Retinal pigment epithelial cell (primary cell): ENCODE measurements around the gene NIT1.

Experiments used
- DNase-seq: peaks from one replicate; pipeline ENCODE4 v3.0.0-alpha.2; 2010; ENCODE audit warnings: low read depth
- H3K4me3 ChIP-seq: 2 replicates; pipeline ENCODE4 v1.5.1; 2011; ENCODE audit warnings: mild to moderate bottlenecking, low read length, control low read depth, moderate library complexity
- TF ChIP-seq, protein P1 (sequence below): conservative IDR thresholded peaks from 2 replicates; pipeline ENCODE4 v1.5.1; 2011; ENCODE audit warnings: low read depth, low read length, control low read depth, inconsistent platforms

NIT1 gene

DNA sequence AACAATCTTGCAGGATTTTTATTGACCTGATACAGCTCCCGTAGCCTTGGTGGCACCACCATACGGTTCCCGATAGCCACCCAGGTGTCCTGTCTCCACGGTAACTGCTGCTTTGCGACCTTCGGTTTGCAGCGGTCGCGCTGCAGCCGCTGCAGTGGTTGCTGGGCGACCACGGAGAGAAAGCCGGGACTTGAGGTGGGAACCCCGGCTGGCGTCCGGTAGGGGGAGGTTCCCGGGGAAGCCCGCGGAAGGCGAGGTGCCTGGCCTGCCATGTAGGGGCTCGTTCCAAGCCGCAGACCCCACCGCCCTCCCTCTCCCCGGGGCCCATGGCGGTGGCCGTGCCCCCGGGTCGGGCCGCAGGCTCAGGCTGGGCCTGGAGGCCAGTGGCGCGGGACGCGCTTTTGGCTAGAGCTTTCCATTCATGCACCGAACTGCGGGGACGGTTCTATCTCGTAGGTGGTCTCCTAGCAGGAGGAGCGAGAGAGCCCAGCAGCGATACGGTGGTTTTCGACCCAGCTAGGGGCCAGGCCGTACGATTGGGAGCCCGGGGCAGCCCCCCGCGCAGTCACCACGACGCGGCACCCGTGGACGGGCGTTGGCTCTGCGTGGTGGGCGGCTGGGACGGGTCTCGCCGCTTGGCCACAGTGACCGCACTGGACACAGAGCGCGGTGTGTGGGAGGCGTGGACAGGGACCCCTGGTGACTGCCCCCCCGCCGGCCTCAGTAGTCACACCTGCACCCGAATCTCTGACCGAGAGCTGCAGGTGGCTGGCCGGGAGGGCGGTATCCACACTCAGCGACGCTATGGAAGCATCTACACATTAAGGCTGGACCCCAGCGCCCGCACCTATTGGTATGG lies 19.5 kb upstream of the NIT1 start, which contains the start of gene KLHDC9:
KLHDC9 (plus strand) TSS at position 152 of the 859 bp plus-strand sequence; CDS start at position 327, 175 bp downstream.
- peak within 1 kb of the TSS; percentile 67 for H3K4me3 ChIP-seq
- DNase-seq: peak; percentile 55
- TF ChIP-seq, protein P1, sequence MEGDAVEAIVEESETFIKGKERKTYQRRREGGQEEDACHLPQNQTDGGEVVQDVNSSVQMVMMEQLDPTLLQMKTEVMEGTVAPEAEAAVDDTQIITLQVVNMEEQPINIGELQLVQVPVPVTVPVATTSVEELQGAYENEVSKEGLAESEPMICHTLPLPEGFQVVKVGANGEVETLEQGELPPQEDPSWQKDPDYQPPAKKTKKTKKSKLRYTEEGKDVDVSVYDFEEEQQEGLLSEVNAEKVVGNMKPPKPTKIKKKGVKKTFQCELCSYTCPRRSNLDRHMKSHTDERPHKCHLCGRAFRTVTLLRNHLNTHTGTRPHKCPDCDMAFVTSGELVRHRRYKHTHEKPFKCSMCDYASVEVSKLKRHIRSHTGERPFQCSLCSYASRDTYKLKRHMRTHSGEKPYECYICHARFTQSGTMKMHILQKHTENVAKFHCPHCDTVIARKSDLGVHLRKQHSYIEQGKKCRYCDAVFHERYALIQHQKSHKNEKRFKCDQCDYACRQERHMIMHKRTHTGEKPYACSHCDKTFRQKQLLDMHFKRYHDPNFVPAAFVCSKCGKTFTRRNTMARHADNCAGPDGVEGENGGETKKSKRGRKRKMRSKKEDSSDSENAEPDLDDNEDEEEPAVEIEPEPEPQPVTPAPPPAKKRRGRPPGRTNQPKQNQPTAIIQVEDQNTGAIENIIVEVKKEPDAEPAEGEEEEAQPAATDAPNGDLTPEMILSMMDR: peak; percentile 28

DNA sequence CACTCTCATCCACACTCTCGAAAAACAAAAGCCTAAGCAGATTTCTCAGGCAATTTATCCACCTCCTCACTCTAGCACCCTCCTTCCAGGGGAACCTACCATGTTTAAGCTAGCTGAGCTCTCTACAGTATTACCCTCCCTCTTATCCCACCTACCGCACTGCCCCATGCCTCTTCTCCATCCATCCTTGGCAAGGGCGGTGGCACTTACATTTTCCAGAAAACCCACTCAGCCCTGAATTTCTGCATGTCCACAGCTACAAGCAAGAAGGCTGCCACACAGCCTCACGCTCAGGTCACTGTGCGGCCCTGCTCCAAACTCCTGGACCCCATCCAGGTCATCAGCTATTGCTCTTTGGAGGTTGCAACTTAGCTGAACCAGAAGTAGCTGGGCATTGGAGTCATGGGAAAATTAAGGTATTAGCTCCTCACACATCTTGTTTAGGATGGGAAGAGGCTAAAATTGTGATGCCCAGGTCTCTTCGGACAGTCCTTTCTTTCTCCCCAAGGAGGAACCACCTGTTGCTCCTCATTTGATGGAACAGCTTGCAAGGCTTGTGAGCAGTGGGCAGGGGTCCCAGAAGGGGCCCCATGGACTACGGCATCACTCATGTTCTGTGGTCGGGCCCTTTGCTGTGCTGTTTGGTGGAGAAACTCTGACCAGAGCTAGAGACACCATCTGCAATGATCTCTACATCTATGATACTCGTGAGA lies 18.7 kb upstream of the NIT1 start:
- DNase-seq: no peak
- peak overlapping the region; percentile 67 for H3K4me3 ChIP-seq
- TF ChIP-seq, protein P1: no peak

DNA sequence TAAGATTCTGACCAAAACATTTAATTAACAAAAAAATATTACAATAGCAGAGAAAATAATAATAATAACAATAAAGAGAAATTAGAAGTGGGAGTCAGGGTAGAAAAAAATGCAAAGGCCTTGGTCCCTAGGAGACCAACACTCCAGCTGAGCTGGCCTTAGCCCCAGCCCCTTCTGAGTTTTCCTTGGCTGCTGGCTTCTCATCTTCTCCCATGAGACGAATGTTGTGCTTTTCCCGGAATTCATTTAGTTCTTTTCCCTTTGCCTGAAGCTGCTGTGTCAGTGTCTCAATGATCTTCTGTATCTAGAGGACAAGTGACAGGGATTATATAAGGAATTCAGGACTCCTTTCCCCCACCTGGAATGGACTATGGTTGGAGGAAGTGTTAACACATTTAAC lies 17.3 kb upstream of the NIT1 start:
- no peak for DNase-seq
- no peak overlapping the region for H3K4me3 ChIP-seq
- TF ChIP-seq, protein P1: no peak

DNA sequence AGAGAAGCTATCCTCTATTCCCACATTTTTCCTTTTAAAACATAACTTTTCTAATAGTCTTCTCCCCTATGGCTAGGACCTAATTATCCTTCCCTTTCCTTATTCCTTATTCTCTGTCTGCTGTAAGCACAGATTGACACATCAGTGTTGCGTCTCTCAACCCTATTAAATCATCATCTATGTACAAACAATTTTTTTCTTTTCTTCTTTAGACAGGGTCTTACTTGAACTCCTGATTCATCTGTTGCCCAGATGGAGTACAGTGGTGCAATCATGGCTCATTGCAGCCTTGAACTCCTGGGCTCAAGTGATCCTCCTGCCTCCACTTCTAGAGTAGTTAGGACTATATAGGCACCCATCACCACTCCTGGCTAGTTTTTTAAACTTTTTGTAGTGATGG lies 11.5 kb upstream of the NIT1 start:
- no peak for DNase-seq
- no peak overlapping the region for H3K4me3 ChIP-seq
- TF ChIP-seq, protein P1: no peak

DNA sequence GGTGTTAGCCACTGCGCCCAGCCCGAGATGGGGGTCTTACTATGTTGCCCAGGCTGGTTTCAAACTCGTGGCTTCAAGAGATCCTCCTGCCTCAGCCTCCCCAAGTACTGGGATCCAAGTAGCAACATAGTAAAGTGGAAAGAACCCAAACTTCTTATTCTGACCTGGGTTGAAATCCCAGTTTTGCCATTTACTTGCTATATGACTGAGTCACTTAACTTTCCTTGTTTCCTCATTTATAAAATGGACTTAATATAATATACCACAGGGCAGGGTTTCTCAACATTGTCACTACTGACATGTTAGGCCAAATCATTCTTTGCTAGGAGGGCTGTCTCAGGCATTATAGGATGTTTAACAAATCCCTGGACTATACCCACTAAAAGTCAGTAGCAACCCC lies 6.8 kb upstream of the NIT1 start:
- no peak overlapping the region for H3K4me3 ChIP-seq
- no peak for DNase-seq
- TF ChIP-seq, protein P1: no peak

DNA sequence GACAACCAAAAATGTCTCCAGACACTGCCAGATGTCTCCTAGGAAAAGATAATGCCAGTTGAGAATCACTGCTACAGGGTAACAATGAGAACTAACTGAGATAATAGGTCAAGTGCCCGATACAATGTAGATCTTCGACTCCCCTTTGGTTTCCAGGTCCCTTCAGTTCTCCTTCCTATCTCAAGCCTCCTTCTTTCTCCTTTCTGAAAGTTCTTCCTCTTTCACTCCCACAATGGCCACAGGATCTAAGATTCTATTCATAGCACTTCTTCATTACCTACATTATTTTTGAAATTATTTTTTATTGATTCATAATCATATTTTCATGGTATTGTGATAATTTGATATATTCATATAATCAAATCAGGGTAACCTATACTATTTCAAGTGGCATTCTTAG lies 6.4 kb upstream of the NIT1 start:
- no peak for DNase-seq
- no peak overlapping the region for H3K4me3 ChIP-seq
- TF ChIP-seq, protein P1: no peak
